Measurements from ENCODE around the gene NFATC2.

- TF ChIP-seq ZEB2 (tag by site-specific recombination; IDR thresholded peaks at IDR 0.05) (no peak), ZBTB44 (tag by site-specific recombination; IDR thresholded peaks at IDR 0.05) (no peak), MEIS1 (CRISPR knock-in tag; IDR thresholded peaks at IDR 0.05; ENCODE audit: borderline replicate concordance) (no peak), OSR2 (tag by site-specific recombination; IDR thresholded peaks at IDR 0.05) (no peak), CTCF (tag by site-specific recombination; IDR thresholded peaks at IDR 0.05) (no peak), ZNF549 (tag by site-specific recombination; IDR thresholded peaks at IDR 0.05) (no peak), ZNF747 (tag by site-specific recombination; IDR thresholded peaks at IDR 0.05) (no peak)
Observed at GRCh38 chr20:51429144-51429482, 113.4 kb downstream of the NFATC2 start.

All from HEK293 (cell line).